Gastrocnemius medialis (tissue), 4 donors: ENCODE measurements around the gene PRKCE. TPM values are rescaled to one million over a fixed set of nuclear protein-coding genes. Genes with fewer than 3 reads are reported as not detected.

Experiments used
- ATAC-seq, 2 donors: fragments of 150-250 bp; one replicate each; pipeline ENCODE4 v1.9.1; 2016
- DNase-seq, 2 donors: peaks; one replicate each; pipeline ENCODE4 v3.0.0-alpha.2; 2019
- H3K27ac ChIP-seq, 4 donors: fragments of 200-600 bp; sonication (generic); 1 replicate in 1 of 4; 2 replicates in 3 of 4; pipeline ENCODE4 v1.5.1; 2016 to 2018; ENCODE audit warnings: mild to moderate bottlenecking in 2 of 4, moderate library complexity in 1 of 4
- H3K27me3 ChIP-seq, 3 donors: fragments of 200-600 bp; sonication (generic) in 2 of 3; 1 replicate in 1 of 3; 2 replicates in 2 of 3; pipeline versions ENCODE4 v1.5.1 to v1.6.0; 2016 to 2019; ENCODE audit warnings: mild to moderate bottlenecking in 1 of 3, moderate library complexity in 1 of 3
- H3K36me3 ChIP-seq, 2 donors: fragments of 200-600 bp; sonication (generic) in 1 of 2; one replicate each; pipeline ENCODE4 v1.5.1; 2017 to 2018
- H3K4me1 ChIP-seq, 2 donors: fragments of 200-600 bp; sonication (generic) in 1 of 2; one replicate each; pipeline ENCODE4 v1.5.1; 2016 to 2017; ENCODE audit warnings: mild to moderate bottlenecking in 2 of 2
- H3K4me3 ChIP-seq, 4 donors: fragments of 200-600 bp; sonication (generic) in 3 of 4; 1 replicate in 1 of 4; 2 replicates in 3 of 4; pipeline ENCODE4 v1.5.1; 2016 to 2019; ENCODE audit warnings: mild to moderate bottlenecking in 2 of 4
- H3K9me3 ChIP-seq, 3 donors: fragments of 200-600 bp; sonication (generic) in 2 of 3; 1 replicate in 1 of 3; 2 replicates in 2 of 3; pipeline ENCODE4 v1.5.1; 2016 to 2019
- POLR2A ChIP-seq, 2 donors: fragments of 450-650 bp; IDR thresholded peaks; one replicate each; pipeline ENCODE4 v1.6.1; 2017; ENCODE audit warnings: antibody characterized with exemption in 2 of 2, mild to moderate bottlenecking in 2 of 2, moderate library complexity in 2 of 2
- in situ Hi-C, 4 donors: fragments of 200-750 bp; cut with MboI; loops; one replicate each; pipeline versions ENCODE4 v1.15.0 to v1.8.0; 2017; ENCODE audit warnings: low sequenced_read_pairs in 4 of 4
- intact Hi-C: fragments of 100-400 bp; cut with DNase I; formaldehyde crosslinking; loops from one replicate; pipeline ENCODE4 v1.15.1; 2023; ENCODE audit warnings: low total_unique reads
- total RNA-seq, 4 donors: library from RNA; depleted of rRNA; stranded (reverse); fragments of >200 nt; gene quantifications; one replicate each; pipeline versions ENCODE4 v1.1.0 to v1.2.3, GENCODE V29; 2016
- TF ChIP-seq, protein P1 (sequence below), 5 experiments: fragments of 450-650 bp in 3 of 5; fragments of 200-600 bp in 2 of 5; sonication (generic) in 2 of 5; IDR thresholded peaks in 4 of 5; conservative IDR thresholded peaks in 1 of 5; 1 replicate in 4 of 5; 2 replicates in 1 of 5; pipeline ENCODE4 v1.5.1; 2016 to 2019; ENCODE audit warnings: antibody characterized with exemption in 5 of 5, mild to moderate bottlenecking in 3 of 5, moderate library complexity in 3 of 5

PRKCE gene
- total RNA-seq, 4 donors from 2014 or later: 5.8 to 28.9 (median 11.8) TPM

DNA sequence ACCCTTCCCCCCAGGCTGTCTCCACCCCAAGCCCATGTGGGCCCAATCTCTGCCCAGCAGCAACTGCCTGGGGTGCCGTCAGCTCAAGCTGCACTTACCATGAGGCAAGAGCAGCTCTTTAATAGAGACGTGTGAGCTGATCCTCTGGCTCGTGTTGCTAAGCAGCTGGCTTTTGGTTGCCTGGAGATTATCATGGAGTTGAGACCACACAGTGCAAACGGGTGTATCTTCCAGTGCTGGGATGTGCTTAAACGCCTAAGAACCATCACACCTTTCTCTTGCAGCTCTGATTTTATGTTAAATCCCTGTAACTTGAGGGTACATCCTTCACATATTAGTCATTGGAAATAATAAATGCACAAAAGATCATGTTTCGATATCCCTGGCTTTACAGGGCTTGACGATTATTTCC, 271.1 kb downstream of the PRKCE start:
- ATAC-seq (peak in 1 of 2 donors; percentile 68), DNase-seq (no peak)
- TF ChIP-seq, protein P1, sequence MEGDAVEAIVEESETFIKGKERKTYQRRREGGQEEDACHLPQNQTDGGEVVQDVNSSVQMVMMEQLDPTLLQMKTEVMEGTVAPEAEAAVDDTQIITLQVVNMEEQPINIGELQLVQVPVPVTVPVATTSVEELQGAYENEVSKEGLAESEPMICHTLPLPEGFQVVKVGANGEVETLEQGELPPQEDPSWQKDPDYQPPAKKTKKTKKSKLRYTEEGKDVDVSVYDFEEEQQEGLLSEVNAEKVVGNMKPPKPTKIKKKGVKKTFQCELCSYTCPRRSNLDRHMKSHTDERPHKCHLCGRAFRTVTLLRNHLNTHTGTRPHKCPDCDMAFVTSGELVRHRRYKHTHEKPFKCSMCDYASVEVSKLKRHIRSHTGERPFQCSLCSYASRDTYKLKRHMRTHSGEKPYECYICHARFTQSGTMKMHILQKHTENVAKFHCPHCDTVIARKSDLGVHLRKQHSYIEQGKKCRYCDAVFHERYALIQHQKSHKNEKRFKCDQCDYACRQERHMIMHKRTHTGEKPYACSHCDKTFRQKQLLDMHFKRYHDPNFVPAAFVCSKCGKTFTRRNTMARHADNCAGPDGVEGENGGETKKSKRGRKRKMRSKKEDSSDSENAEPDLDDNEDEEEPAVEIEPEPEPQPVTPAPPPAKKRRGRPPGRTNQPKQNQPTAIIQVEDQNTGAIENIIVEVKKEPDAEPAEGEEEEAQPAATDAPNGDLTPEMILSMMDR (IDR thresholded peaks at IDR 0.05 in 4 of 5, conservative IDR thresholded peaks at IDR 0.05 in 1 of 5): no peak
- TF ChIP-seq POLR2A (IDR thresholded peaks at IDR 0.05): no peak
- intact Hi-C loops (no loop called here), in situ Hi-C loops (no loop called here)
- no peak overlapping the region for H3K4me3 ChIP-seq
- no peaks in the 10 kb centered on the region for H3K9me3 ChIP-seq
- peaks cover 13 to 21% of the 10 kb centered on the region in 2 donors for H3K4me1 ChIP-seq
- no peak overlapping the region for H3K27ac ChIP-seq
- no peaks in the 10 kb centered on the region for H3K27me3 ChIP-seq
- H3K36me3 ChIP-seq: no peaks in the 10 kb centered on the region

DNA sequence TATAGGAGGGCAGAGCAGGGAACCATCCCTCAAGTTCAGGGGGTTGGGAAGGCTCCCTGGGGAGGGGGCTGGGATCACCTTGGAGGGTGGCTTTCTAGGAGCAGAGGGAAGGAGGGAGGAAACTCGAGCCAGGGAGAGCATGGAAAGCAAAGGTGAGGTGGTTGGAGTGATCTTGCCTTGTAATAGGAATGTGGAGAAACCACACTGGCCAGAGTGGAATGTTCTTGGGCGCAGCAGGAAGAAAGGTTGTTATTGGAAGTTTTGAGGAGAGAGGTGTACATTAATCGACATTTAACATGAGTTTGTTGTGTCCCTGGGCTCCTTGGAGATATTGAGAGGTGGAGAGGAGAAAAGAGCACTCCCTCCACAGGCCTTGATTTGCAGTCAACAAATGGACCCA, 272.2 kb downstream of the PRKCE start:
- Histone ChIP-seq H3K4me3 (no peak overlapping the region), H3K4me1 (peaks cover 12 to 25% of the 10 kb centered on the region in 2 donors), H3K36me3 (no peaks in the 10 kb centered on the region), H3K27ac (no peak overlapping the region), H3K27me3 (no peaks in the 10 kb centered on the region), H3K9me3 (no peaks in the 10 kb centered on the region)
- ATAC-seq: no peak
- TF ChIP-seq POLR2A (IDR thresholded peaks at IDR 0.05): no peak
- TF ChIP-seq, protein P1 (IDR thresholded peaks at IDR 0.05 in 4 of 5, conservative IDR thresholded peaks at IDR 0.05 in 1 of 5): no peak
- in situ Hi-C loops (no loop called here), intact Hi-C loops (no loop called here)
- DNase-seq: no peak

DNA sequence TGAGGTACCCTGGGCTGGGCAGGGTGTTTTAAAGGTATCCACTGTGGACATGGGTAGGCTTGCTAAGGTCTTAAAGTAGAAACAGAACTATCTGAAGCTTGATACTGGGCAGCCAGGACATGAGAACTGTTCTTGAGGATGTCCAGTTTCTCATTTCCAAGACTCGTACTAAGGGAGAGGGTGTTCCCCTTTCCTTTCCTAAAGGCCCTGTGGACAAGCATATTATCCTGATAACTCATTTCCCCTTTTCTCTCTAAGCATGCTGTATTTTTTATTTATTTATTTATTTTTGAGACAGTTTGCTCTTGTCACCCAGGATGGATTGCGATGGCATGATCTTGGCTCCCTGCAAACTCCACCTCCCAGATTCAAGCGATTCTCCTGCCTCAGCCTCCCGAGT, 273.6 kb downstream of the PRKCE start:
- no peak overlapping the region for H3K4me3 ChIP-seq
- DNase-seq (no peak), ATAC-seq (no peak)
- in situ Hi-C loops: loop anchor here in 2 of 4 donors (25.0 kb wide), 1 partner anchor 138 kb away; no protein-coding TSS in a partner anchor
- TF ChIP-seq POLR2A (IDR thresholded peaks at IDR 0.05): no peak
- TF ChIP-seq, protein P1 (IDR thresholded peaks at IDR 0.05 in 4 of 5, conservative IDR thresholded peaks at IDR 0.05 in 1 of 5): no peak
- H3K27me3 ChIP-seq: no peaks in the 10 kb centered on the region
- no peak overlapping the region for H3K27ac ChIP-seq
- H3K36me3 ChIP-seq: no peaks in the 10 kb centered on the region
- no peaks in the 10 kb centered on the region for H3K9me3 ChIP-seq
- intact Hi-C loops: no loop called here
- H3K4me1 ChIP-seq: peaks cover 0 to 26% of the 10 kb centered on the region in 2 donors

DNA sequence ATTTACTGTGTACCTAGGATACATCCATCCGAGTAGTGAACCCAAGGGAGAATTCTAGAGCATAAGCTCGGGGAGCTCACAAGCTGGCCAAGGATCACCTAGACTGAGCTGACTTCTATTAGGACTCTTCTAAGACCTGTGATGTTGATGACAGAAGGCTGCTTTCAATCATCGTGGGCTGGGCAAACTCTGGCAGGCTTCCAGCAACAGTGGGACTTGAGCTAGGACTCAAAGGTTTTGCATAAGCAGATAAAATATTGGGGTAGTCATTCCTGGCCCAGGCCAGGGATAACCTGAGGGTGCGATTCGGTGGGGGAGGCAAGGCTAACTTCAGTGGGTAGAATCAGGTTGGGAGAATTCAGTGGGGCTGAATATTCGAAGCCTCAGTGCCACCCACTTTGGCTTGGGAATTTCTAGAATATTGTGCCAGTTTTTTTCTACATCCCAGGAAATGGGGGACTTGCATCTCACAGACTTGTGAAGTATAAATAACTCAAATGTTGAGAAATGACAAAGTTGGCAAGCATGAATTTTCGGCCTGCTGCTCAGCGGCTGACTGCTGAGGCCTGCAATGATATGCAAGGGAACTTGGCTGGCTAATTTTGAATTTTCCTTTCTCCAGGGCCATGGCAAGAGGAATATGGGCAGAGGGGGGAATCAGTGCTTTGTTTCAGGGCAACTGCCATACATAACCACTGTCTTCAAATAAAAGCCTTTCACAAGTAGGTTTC, 274.3 kb downstream of the PRKCE start:
- Histone ChIP-seq H3K4me3 (no peak overlapping the region), H3K4me1 (peaks cover 0 to 34% of the 10 kb centered on the region in 2 donors), H3K36me3 (no peaks in the 10 kb centered on the region), H3K27me3 (no peaks in the 10 kb centered on the region), H3K27ac (no peak overlapping the region), H3K9me3 (no peaks in the 10 kb centered on the region)
- in situ Hi-C loops (loop anchor here in 2 of 4 donors (25.0 kb wide), 1 partner anchor 138 kb away; no protein-coding TSS in a partner anchor), intact Hi-C loops (no loop called here)
- no peak for DNase-seq
- ATAC-seq: no peak
- TF ChIP-seq, protein P1 (IDR thresholded peaks at IDR 0.05 in 4 of 5, conservative IDR thresholded peaks at IDR 0.05 in 1 of 5): no peak
- no peak for TF ChIP-seq POLR2A (IDR thresholded peaks at IDR 0.05)
